OCI-M2 (cell line): ENCODE results near the gene TPST1.
"Not testable (repeated sequence)": the region's sequence is repeated elsewhere in the genome, so short reads cannot be mapped to it uniquely, and the experiment has no call there.

Experiments used
- DNase-seq: peaks from one replicate; lab custom pipeline; 2025; ENCODE audit not compliant: unreplicated experiment; lab: John Stamatoyannopoulos, UW

TPST1 gene

GRCh38 chr7:66187905-66188304 is 17.2 kb upstream of the TPST1 start:
- DNase-seq = no peak

- no peak for DNase-seq
These were observed 16.5 kb upstream of the TPST1 start for GRCh38 chr7:66188645-66189044.

GRCh38 chr7:66189695-66190503 is 15.2 kb upstream of the TPST1 start:
- DNase-seq = no peak

GRCh38 chr7:66190504-66190857 is 14.7 kb upstream of the TPST1 start:
- DNase-seq = no peak

GRCh38 chr7:66193146-66193725 is 11.9 kb upstream of the TPST1 start:
- DNase-seq = no peak

- DNase-seq = no peak
These were observed 6.7 kb upstream of the TPST1 start for GRCh38 chr7:66198469-66198868.

GRCh38 chr7:66198956-66199355 is 6.2 kb upstream of the TPST1 start:
- DNase-seq = no peak

- DNase-seq = no peak
These were observed 2.7 kb upstream of the TPST1 start for GRCh38 chr7:66202441-66202840.

- no peak for DNase-seq
These were observed 582 bp downstream of the TPST1 start for GRCh38 chr7:66205741-66206090.

- DNase-seq = no peak
These were observed 1.2 kb downstream of the TPST1 start for GRCh38 chr7:66206119-66206933.

GRCh38 chr7:66206934-66207240 is 1.8 kb downstream of the TPST1 start:
- no peak for DNase-seq

GRCh38 chr7:66207540-66207939 is 2.4 kb downstream of the TPST1 start:
- DNase-seq = no peak

GRCh38 chr7:66211429-66211828 is 6.3 kb downstream of the TPST1 start:
- no peak for DNase-seq

- no peak for DNase-seq
These were observed 8.5 kb downstream of the TPST1 start for GRCh38 chr7:66213637-66214036.

- no peak for DNase-seq
These were observed 11.6 kb downstream of the TPST1 start for GRCh38 chr7:66216687-66217086.

- DNase-seq = no peak
These were observed 14.7 kb downstream of the TPST1 start for GRCh38 chr7:66219805-66220204.

- no peak for DNase-seq
These were observed 16.3 kb downstream of the TPST1 start for GRCh38 chr7:66221442-66221841.

GRCh38 chr7:66227808-66228207 is 22.7 kb downstream of the TPST1 start:
- no peak for DNase-seq

- not testable (repeated sequence) for DNase-seq
These were observed 26.4 kb downstream of the TPST1 start for GRCh38 chr7:66231326-66232216.

GRCh38 chr7:66233638-66234037 is 28.5 kb downstream of the TPST1 start:
- DNase-seq = no peak

- DNase-seq = no peak
These were observed 31.7 kb downstream of the TPST1 start for GRCh38 chr7:66236713-66237303.
